Vagina (tissue), 2 donors: ENCODE data around the gene OR2M3. TPM values are rescaled to one million over a fixed set of nuclear protein-coding genes. Genes with fewer than 3 reads are reported as not detected.

Source experiments
- DNase-seq, 2 donors: peaks; one replicate each; pipeline ENCODE4 v3.0.0-alpha.2; 2017; ENCODE audit errors: extremely low spot score in 2 of 2
- H3K27ac ChIP-seq: fragments of 200-600 bp; sonication (generic); one replicate; pipeline ENCODE4 v1.5.1; 2019
- H3K27me3 ChIP-seq: fragments of 200-600 bp; sonication (generic); one replicate; pipeline ENCODE4 v1.5.1; 2019
- H3K36me3 ChIP-seq, 2 donors: fragments of 200-600 bp; sonication (generic); one replicate each; pipeline ENCODE4 v1.5.1; 2017 to 2019
- H3K4me1 ChIP-seq: fragments of 200-600 bp; sonication (generic); one replicate; pipeline ENCODE4 v1.5.1; 2019
- H3K4me3 ChIP-seq, 2 donors: fragments of 200-600 bp; sonication (generic); 1 replicate in 1 of 2; 2 replicates in 1 of 2; pipeline ENCODE4 v1.5.1; 2016 to 2019
- H3K9me3 ChIP-seq: fragments of 200-600 bp; sonication (generic); one replicate; pipeline ENCODE4 v1.5.1; 2019
- POLR2A ChIP-seq, 2 donors: fragments of 450-650 bp; IDR thresholded peaks; one replicate each; pipeline ENCODE4 v1.6.1; 2017; ENCODE audit warnings: antibody characterized with exemption in 2 of 2, mild to moderate bottlenecking in 2 of 2, moderate library complexity in 2 of 2
- POLR2AphosphoS5 ChIP-seq, 2 donors: sonication (generic); formaldehyde crosslinking; IDR thresholded peaks; one replicate each; pipeline ENCODE4 v1.9.0; 2017; ENCODE audit warnings: antibody characterized with exemption in 2 of 2, mild to moderate bottlenecking in 2 of 2, low read depth in 1 of 2; ENCODE audit not compliant: insufficient read depth in 1 of 2
- intact Hi-C: fragments of 100-400 bp; cut with DNase I; formaldehyde crosslinking; loops from one replicate; pipeline ENCODE4 v1.15.1; 2023
- total RNA-seq: library from RNA; depleted of rRNA; stranded (reverse); fragments of >200 nt; gene quantifications from one replicate; pipeline ENCODE4 v1.2.3, GENCODE V29; 2016
- TF ChIP-seq, protein P1 (sequence below), 3 experiments: fragments of 450-650 bp in 2 of 3; fragments of 200-600 bp in 1 of 3; sonication (generic) in 1 of 3; IDR thresholded peaks; one replicate each; pipeline ENCODE4 v1.5.1; 2017 to 2019; ENCODE audit warnings: antibody characterized with exemption in 3 of 3, mild to moderate bottlenecking in 2 of 3, moderate library complexity in 2 of 3

Gene OR2M3
- total RNA-seq, 1 donor from 2014 or later: not detected

- TF ChIP-seq POLR2A (IDR thresholded peaks at IDR 0.05): no peak
- Histone ChIP-seq H3K27ac (no peak overlapping the region), H3K27me3 (no peaks in the 10 kb centered on the region), H3K9me3 (no peaks in the 10 kb centered on the region), H3K4me1 (no peaks in the 10 kb centered on the region), H3K4me3 (no peak overlapping the region), H3K36me3 (no peaks in the 10 kb centered on the region)
- no peak for DNase-seq
- intact Hi-C loops: no loop called here
Observed at GRCh38 chr1:248194117-248194516, 2.9 kb upstream of the OR2M3 start.

DNA sequence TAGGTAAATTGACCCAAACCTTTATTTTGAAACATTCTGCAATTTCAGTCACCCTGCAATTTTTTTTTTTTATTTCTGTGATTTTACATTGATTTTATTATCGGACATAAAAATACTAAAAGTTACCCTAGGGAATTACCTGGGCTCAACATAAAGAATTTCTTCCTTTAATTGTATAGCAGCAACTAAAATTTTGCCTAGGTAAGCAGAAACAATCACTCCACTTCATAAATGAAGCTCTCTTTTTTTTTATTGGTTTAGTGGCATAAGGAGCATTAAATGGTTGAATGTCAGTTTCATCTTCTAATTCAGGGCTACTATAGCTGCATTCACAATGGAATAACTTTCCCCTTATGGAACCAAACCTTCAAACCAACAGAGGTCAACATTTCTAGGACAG, 18.8 kb downstream of the OR2M3 start:
- intact Hi-C loops: no loop called here
- Histone ChIP-seq H3K27ac (no peak overlapping the region), H3K27me3 (no peaks in the 10 kb centered on the region), H3K4me1 (no peaks in the 10 kb centered on the region), H3K9me3 (no peaks in the 10 kb centered on the region), H3K36me3 (no peaks in the 10 kb centered on the region), H3K4me3 (no peak overlapping the region)
- TF ChIP-seq POLR2A (IDR thresholded peaks at IDR 0.05) (no peak), POLR2AphosphoS5 (IDR thresholded peaks at IDR 0.05; ENCODE audit: insufficient read depth in 1 of 2, low read depth in 1 of 2) (no peak)
- TF ChIP-seq, protein P1, sequence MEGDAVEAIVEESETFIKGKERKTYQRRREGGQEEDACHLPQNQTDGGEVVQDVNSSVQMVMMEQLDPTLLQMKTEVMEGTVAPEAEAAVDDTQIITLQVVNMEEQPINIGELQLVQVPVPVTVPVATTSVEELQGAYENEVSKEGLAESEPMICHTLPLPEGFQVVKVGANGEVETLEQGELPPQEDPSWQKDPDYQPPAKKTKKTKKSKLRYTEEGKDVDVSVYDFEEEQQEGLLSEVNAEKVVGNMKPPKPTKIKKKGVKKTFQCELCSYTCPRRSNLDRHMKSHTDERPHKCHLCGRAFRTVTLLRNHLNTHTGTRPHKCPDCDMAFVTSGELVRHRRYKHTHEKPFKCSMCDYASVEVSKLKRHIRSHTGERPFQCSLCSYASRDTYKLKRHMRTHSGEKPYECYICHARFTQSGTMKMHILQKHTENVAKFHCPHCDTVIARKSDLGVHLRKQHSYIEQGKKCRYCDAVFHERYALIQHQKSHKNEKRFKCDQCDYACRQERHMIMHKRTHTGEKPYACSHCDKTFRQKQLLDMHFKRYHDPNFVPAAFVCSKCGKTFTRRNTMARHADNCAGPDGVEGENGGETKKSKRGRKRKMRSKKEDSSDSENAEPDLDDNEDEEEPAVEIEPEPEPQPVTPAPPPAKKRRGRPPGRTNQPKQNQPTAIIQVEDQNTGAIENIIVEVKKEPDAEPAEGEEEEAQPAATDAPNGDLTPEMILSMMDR (IDR thresholded peaks at IDR 0.05): no peak
- no peak for DNase-seq

GRCh38 chr1:248225537-248225936, 28.5 kb downstream of the OR2M3 start:
- no peak for DNase-seq
- H3K9me3 ChIP-seq: no peaks in the 10 kb centered on the region
- H3K4me3 ChIP-seq: no peak overlapping the region
- intact Hi-C loops: no loop called here
- TF ChIP-seq POLR2A (IDR thresholded peaks at IDR 0.05) (no peak), POLR2AphosphoS5 (IDR thresholded peaks at IDR 0.05; ENCODE audit: insufficient read depth in 1 of 2, low read depth in 1 of 2) (no peak)
- TF ChIP-seq, protein P1 (IDR thresholded peaks at IDR 0.05): no peak
- H3K36me3 ChIP-seq: no peaks in the 10 kb centered on the region
- H3K27me3 ChIP-seq: no peaks in the 10 kb centered on the region
- no peak overlapping the region for H3K27ac ChIP-seq
- no peaks in the 10 kb centered on the region for H3K4me1 ChIP-seq

DNA sequence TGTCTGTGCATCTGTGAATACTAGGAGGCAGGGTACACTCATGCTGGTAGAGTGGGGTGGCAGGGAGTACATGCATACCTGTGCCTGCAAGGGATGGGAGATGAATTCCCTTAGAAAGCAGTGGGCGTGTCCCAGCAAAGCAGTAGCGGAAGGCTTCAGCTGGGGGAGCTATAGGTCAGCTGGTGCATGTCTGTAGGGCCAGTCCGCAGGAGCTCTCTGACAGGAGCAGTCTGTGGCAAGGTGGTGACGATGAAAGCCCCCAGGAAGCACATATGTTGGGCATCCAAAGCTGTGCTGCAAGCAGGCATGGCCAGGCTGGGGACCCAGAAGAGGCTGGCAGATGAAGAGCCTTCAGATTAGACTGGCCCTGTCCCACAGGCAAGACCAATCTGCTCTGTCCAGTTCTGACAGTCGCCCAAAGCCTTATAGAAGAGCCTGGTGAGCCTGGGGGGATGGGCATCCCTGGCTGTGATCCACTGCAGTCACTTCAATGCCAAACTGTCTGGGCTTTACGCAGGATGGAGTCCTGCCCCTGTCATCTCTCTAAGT, 32.4 kb downstream of the OR2M3 start:
- TF ChIP-seq POLR2AphosphoS5 (IDR thresholded peaks at IDR 0.05; ENCODE audit: insufficient read depth in 1 of 2, low read depth in 1 of 2): no peak
- TF ChIP-seq, protein P1 (IDR thresholded peaks at IDR 0.05): no peak
- no peak for TF ChIP-seq POLR2A (IDR thresholded peaks at IDR 0.05)
- no peak overlapping the region for H3K4me3 ChIP-seq
- intact Hi-C loops: no loop called here
- no peaks in the 10 kb centered on the region for H3K9me3 ChIP-seq
- no peak overlapping the region for H3K27ac ChIP-seq
- no peaks in the 10 kb centered on the region for H3K27me3 ChIP-seq
- H3K36me3 ChIP-seq: no peaks in the 10 kb centered on the region
- DNase-seq: no peak
- H3K4me1 ChIP-seq: no peaks in the 10 kb centered on the region

- H3K4me1 ChIP-seq: no peaks in the 10 kb centered on the region
- DNase-seq: no peak
- no peaks in the 10 kb centered on the region for H3K36me3 ChIP-seq
- no peaks in the 10 kb centered on the region for H3K27me3 ChIP-seq
- intact Hi-C loops: no loop called here
- H3K9me3 ChIP-seq: no peaks in the 10 kb centered on the region
- H3K4me3 ChIP-seq: no peak within 1 kb of the TSS
- TF ChIP-seq, protein P1 (IDR thresholded peaks at IDR 0.05): no peak
- no peak for TF ChIP-seq POLR2AphosphoS5 (IDR thresholded peaks at IDR 0.05; ENCODE audit: insufficient read depth in 1 of 2, low read depth in 1 of 2)
- TF ChIP-seq POLR2A (IDR thresholded peaks at IDR 0.05): no peak
- H3K27ac ChIP-seq: no peak within 1 kb of the TSS
Observed at GRCh38 chr1:248231117-248231516, 34.1 kb downstream of the OR2M3 start, which contains the start of gene OR2M4. Gene OR2M4, plus strand, starts transcription at chr1:248231417. Its CDS starts 7,512 bp downstream, at chr1:248238929.
